ENCODE data around the gene SMURF1.

GRCh38 chr7:99089914-99090629 lies 53.8 kb downstream of the SMURF1 start:
- no peak for TF ChIP-seq RAD21 (conservative IDR thresholded peaks at IDR 0.05)
- TF ChIP-seq REST (IDR thresholded peaks at IDR 0.05; ENCODE audit: borderline replicate concordance): no peak
- no peak for TF ChIP-seq CTCF (IDR thresholded peaks at IDR 0.05; ENCODE audit: poor library complexity, severe bottlenecking)
- TF ChIP-seq POLR2AphosphoS5 (IDR thresholded peaks at IDR 0.05): no peak
- no peak for TF ChIP-seq TAF1 (IDR thresholded peaks at IDR 0.05; ENCODE audit: low read depth)
- TF ChIP-seq EZH2 (IDR thresholded peaks at IDR 0.05; ENCODE audit: borderline replicate concordance, insufficient read depth, low read length, poor library complexity, severe bottlenecking): no peak
- TF ChIP-seq MXI1 (conservative IDR thresholded peaks at IDR 0.05; ENCODE audit: poor library complexity, severe bottlenecking): no peak
- no peak for TF ChIP-seq EP300 (conservative IDR thresholded peaks at IDR 0.05; ENCODE audit: poor library complexity, severe bottlenecking)
- TF ChIP-seq SMC3 (conservative IDR thresholded peaks at IDR 0.05; ENCODE audit: poor library complexity): no peak
